Upper lobe of left lung (tissue), 4 donors: ENCODE measurements around the gene PLXNA3.

Source experiments
- EP300 ChIP-seq, 4 donors: sonication (generic); formaldehyde crosslinking; IDR thresholded peaks; one replicate each; pipeline ENCODE4 v1.5.1; 2017; ENCODE audit warnings: antibody characterized with exemption in 4 of 4, control low read depth in 2 of 4
- POLR2A ChIP-seq, 4 donors: fragments of 450-650 bp; IDR thresholded peaks; one replicate each; pipeline ENCODE4 v1.5.1; 2016 to 2017; ENCODE audit warnings: antibody characterized with exemption in 4 of 4, mild to moderate bottlenecking in 2 of 4
- POLR2AphosphoS5 ChIP-seq, 2 donors: sonication (generic); formaldehyde crosslinking; IDR thresholded peaks; one replicate each; pipeline ENCODE4 v1.5.1; 2017; ENCODE audit warnings: antibody characterized with exemption in 2 of 2
- TF ChIP-seq, protein P1 (sequence below), 6 experiments: fragments of 450-650 bp in 4 of 6; fragments of 200-600 bp in 2 of 6; sonication (generic) in 2 of 6; IDR thresholded peaks; one replicate each; pipeline ENCODE4 v1.5.1; 2016 to 2019; ENCODE audit warnings: antibody characterized with exemption in 6 of 6

DNA sequence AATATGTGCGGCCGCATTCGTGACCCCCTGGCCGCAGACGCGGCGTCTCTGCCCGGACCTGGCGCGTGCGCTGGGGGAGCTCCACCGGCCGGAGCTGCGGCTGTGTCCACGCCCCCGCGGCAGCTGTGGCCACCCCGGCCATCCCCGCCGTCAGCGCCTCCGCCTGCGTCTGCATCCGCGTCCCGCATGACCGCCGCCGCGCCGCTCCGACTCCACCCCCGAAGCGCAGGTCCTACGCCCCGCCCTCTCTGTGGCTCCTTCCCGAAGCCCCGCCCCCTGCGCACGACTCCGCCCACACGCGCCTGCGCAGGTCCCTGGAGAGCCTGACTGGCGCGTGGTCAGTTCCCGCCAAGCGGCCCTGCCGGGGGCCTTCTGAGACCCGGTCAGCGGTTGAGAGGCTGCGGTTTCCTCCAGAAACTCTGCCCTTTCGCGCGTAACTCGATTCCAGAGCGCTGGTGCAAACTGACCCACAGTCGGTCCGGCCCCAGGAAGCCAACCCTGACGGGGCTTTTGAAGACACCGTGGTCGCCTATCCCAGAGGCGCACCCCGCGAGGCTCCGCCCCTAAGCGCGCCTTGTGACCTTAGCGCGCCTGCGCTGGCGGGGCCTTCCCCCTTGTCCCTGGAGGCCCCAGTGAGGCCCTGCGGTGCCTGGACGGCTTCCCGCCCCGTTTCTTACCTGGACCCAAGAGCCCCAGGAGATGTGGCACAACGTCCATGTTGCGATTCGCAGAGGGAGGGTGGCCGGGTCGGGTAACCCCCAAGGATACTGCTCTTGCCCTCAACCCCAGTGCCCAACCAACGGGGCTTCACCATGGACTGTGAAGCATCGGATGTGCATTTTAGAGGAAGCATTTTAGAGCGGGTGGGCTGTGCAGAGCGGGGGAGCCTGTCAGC is 20.9 kb downstream of the PLXNA3 start, which contains the start of gene LAGE3:
- TF ChIP-seq, protein P1, sequence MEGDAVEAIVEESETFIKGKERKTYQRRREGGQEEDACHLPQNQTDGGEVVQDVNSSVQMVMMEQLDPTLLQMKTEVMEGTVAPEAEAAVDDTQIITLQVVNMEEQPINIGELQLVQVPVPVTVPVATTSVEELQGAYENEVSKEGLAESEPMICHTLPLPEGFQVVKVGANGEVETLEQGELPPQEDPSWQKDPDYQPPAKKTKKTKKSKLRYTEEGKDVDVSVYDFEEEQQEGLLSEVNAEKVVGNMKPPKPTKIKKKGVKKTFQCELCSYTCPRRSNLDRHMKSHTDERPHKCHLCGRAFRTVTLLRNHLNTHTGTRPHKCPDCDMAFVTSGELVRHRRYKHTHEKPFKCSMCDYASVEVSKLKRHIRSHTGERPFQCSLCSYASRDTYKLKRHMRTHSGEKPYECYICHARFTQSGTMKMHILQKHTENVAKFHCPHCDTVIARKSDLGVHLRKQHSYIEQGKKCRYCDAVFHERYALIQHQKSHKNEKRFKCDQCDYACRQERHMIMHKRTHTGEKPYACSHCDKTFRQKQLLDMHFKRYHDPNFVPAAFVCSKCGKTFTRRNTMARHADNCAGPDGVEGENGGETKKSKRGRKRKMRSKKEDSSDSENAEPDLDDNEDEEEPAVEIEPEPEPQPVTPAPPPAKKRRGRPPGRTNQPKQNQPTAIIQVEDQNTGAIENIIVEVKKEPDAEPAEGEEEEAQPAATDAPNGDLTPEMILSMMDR (IDR thresholded peaks at IDR 0.05) = no peak
- peak in 1 of 4 donors; percentile 80 for TF ChIP-seq POLR2A (IDR thresholded peaks at IDR 0.05)
- TF ChIP-seq EP300 (IDR thresholded peaks at IDR 0.05) = no peak
- TF ChIP-seq POLR2AphosphoS5 (IDR thresholded peaks at IDR 0.05) = peak; percentile 14 to 59
